Measurements from ENCODE around the gene OFD1.
A peak's percentile ranks its signal among the peaks of the same experiment; 100 is the strongest.

Gene OFD1

GRCh38 chrX:13752141-13752540, 17.6 kb downstream of the OFD1 start:
- DNase-seq (ENCODE audit: low spot score): no peak

- DNase-seq (ENCODE audit: low spot score): peak; percentile 67
Measured at GRCh38 chrX:13752646-13753045, 18.1 kb downstream of the OFD1 start.

- DNase-seq (ENCODE audit: low spot score): no peak
Measured at GRCh38 chrX:13754765-13755164, 20.2 kb downstream of the OFD1 start.

GRCh38 chrX:13755254-13755653, 20.7 kb downstream of the OFD1 start:
- DNase-seq (ENCODE audit: low spot score): peak; percentile 36

- DNase-seq (ENCODE audit: low spot score): no peak
Measured at GRCh38 chrX:13756381-13756780, 21.8 kb downstream of the OFD1 start.

- peak; percentile 84 for DNase-seq (ENCODE audit: low spot score)
Measured at GRCh38 chrX:13759152-13759718, 24.7 kb downstream of the OFD1 start.

- DNase-seq (ENCODE audit: low spot score): no peak
Measured at GRCh38 chrX:13760426-13760825, 25.9 kb downstream of the OFD1 start.

GRCh38 chrX:13761606-13762414, 27.3 kb downstream of the OFD1 start:
- no peak for DNase-seq (ENCODE audit: low spot score)

GRCh38 chrX:13763489-13763888, 28.9 kb downstream of the OFD1 start:
- no peak for DNase-seq (ENCODE audit: low spot score)

GRCh38 chrX:13764281-13764680, 29.7 kb downstream of the OFD1 start:
- no peak for DNase-seq (ENCODE audit: low spot score)

- no peak for DNase-seq (ENCODE audit: low spot score)
Measured at GRCh38 chrX:13764765-13765164, 30.2 kb downstream of the OFD1 start.

GRCh38 chrX:13768939-13769338, 34.4 kb downstream of the OFD1 start:
- DNase-seq (ENCODE audit: low spot score): no peak

- DNase-seq (ENCODE audit: low spot score): no peak
Measured at GRCh38 chrX:13770013-13770535, 35.5 kb downstream of the OFD1 start.

- no peak for DNase-seq (ENCODE audit: low spot score)
Measured at GRCh38 chrX:13774696-13775095, 40.1 kb downstream of the OFD1 start.

- no peak for DNase-seq (ENCODE audit: low spot score)
Measured at GRCh38 chrX:13775837-13776236, 41.3 kb downstream of the OFD1 start.

GRCh38 chrX:13776387-13776786, 41.8 kb downstream of the OFD1 start:
- no peak for DNase-seq (ENCODE audit: low spot score)

GRCh38 chrX:13778916-13779315, 44.4 kb downstream of the OFD1 start:
- DNase-seq (ENCODE audit: low spot score): no peak

- no peak for DNase-seq (ENCODE audit: low spot score)
Measured at GRCh38 chrX:13780868-13781427, 46.4 kb downstream of the OFD1 start.

- DNase-seq (ENCODE audit: low spot score): no peak
Measured at GRCh38 chrX:13786048-13786447, 51.5 kb downstream of the OFD1 start.

GRCh38 chrX:13790206-13791131, 55.9 kb downstream of the OFD1 start:
- no peak for DNase-seq (ENCODE audit: low spot score)

GRCh38 chrX:13791145-13791544, 56.6 kb downstream of the OFD1 start:
- no peak for DNase-seq (ENCODE audit: low spot score)

- no peak for DNase-seq (ENCODE audit: low spot score)
Measured at GRCh38 chrX:13791559-13791958, 57.0 kb downstream of the OFD1 start.
